Lower lobe of right lung (tissue), 2 donors: ENCODE measurements around the gene MAPK1IP1L. TPM values are rescaled to one million over a fixed set of nuclear protein-coding genes. Genes with fewer than 3 reads are reported as not detected.

Source experiments
- ATAC-seq, 2 donors: fragments of 200-7000 bp; cut with Tn5 transposase; one replicate each; pipeline ENCODE4 v1.9.1; 2020 to 2022; ENCODE audit warnings: mild to moderate bottlenecking in 2 of 2, moderate library complexity in 2 of 2
- DNase-seq: peaks from one replicate; pipeline ENCODE4 v3.0.0-alpha.2; 2020
- H3K27ac ChIP-seq: fragments of 200-600 bp; one replicate; pipeline ENCODE4 v1.8.0; 2022
- H3K27me3 ChIP-seq: fragments of 200-600 bp; one replicate; pipeline ENCODE4 v1.8.0; 2022; ENCODE audit warnings: low read depth
- H3K36me3 ChIP-seq: fragments of 200-600 bp; one replicate; pipeline ENCODE4 v1.8.0; 2022; ENCODE audit warnings: mild to moderate bottlenecking
- H3K4me1 ChIP-seq: fragments of 200-600 bp; one replicate; pipeline ENCODE4 v1.8.0; 2022
- H3K4me3 ChIP-seq: fragments of 200-600 bp; one replicate; pipeline ENCODE4 v1.8.0; 2022; ENCODE audit warnings: mild to moderate bottlenecking
- H3K9me3 ChIP-seq: fragments of 200-600 bp; one replicate; pipeline ENCODE4 v1.8.0; 2022
- CTCF ChIP-seq: fragments of 200-600 bp; IDR thresholded peaks from one replicate; pipeline ENCODE4 v1.8.0; 2022; ENCODE audit warnings: antibody characterized with exemption, mild to moderate bottlenecking
- intact Hi-C: fragments of 100-400 bp; cut with DNase I; formaldehyde crosslinking; loops from one replicate; pipeline ENCODE4 v1.11.0; 2022
- total RNA-seq: library from RNA; stranded (reverse); fragmentation: NEBNext Ultra II Directional; extraction: Animal tissue kit (Norgen Biotek cat#: 25700); gene quantifications from one replicate; pipeline ENCODE4 v1.2.1, GENCODE V29; 2021
- donor health status: DM: no; HTN: yes; CAD: no; lungs with severe emphysema.

MAPK1IP1L gene
- total RNA-seq, 1 donor from 2014 or later: 72.4 TPM

- no peak for TF ChIP-seq CTCF
- no peaks in the 10 kb centered on the region for H3K27me3 ChIP-seq
- no peak for ATAC-seq
- H3K4me1 ChIP-seq: no peaks in the 10 kb centered on the region
- intact Hi-C loops: no loop called here
- no peak overlapping the region for H3K27ac ChIP-seq
- peaks cover 43% of the 10 kb centered on the region for H3K36me3 ChIP-seq
- H3K4me3 ChIP-seq: no peak overlapping the region
- H3K9me3 ChIP-seq: no peaks in the 10 kb centered on the region
- DNase-seq: no peak
These were observed 12.7 kb upstream of the MAPK1IP1L start for GRCh38 chr14:55038708-55039107.

GRCh38 chr14:55043528-55043927 lies 7.9 kb upstream of the MAPK1IP1L start:
- H3K4me3 ChIP-seq: no peak overlapping the region
- intact Hi-C loops: no loop called here
- peaks cover 25% of the 10 kb centered on the region for H3K36me3 ChIP-seq
- ATAC-seq (no peak), DNase-seq (no peak)
- H3K27me3 ChIP-seq: no peaks in the 10 kb centered on the region
- H3K9me3 ChIP-seq: no peaks in the 10 kb centered on the region
- H3K4me1 ChIP-seq: no peaks in the 10 kb centered on the region
- TF ChIP-seq CTCF: no peak
- H3K27ac ChIP-seq: no peak overlapping the region

- Histone ChIP-seq H3K27me3 (no peaks in the 10 kb centered on the region), H3K36me3 (peaks cover 16% of the 10 kb centered on the region), H3K27ac (no peak overlapping the region), H3K4me3 (no peak overlapping the region), H3K9me3 (no peaks in the 10 kb centered on the region), H3K4me1 (no peaks in the 10 kb centered on the region)
- intact Hi-C loops: no loop called here
- DNase-seq: no peak
- TF ChIP-seq CTCF: no peak
- no peak for ATAC-seq
These were observed 6.4 kb upstream of the MAPK1IP1L start for GRCh38 chr14:55045087-55045486.

GRCh38 chr14:55047301-55048053 lies 4.0 kb upstream of the MAPK1IP1L start:
- H3K27me3 ChIP-seq: no peaks in the 10 kb centered on the region
- TF ChIP-seq CTCF: no peak
- intact Hi-C loops: no loop called here

GRCh38 chr14:55048900-55049436 lies 2.5 kb upstream of the MAPK1IP1L start:
- Histone ChIP-seq H3K36me3 (peaks cover 5% of the 10 kb centered on the region), H3K4me3 (no peak overlapping the region), H3K27ac (no peak overlapping the region), H3K27me3 (no peaks in the 10 kb centered on the region), H3K9me3 (no peaks in the 10 kb centered on the region), H3K4me1 (peaks cover 22% of the 10 kb centered on the region)
- no peak for ATAC-seq
- TF ChIP-seq CTCF: no peak
- no peak for DNase-seq
- intact Hi-C loops: no loop called here

More at GRCh38 chr14:55047301-55048053, 4.0 kb upstream of the MAPK1IP1L start:
- H3K36me3 ChIP-seq: peaks cover 16% of the 10 kb centered on the region
- no peak overlapping the region for H3K4me3 ChIP-seq
- no peaks in the 10 kb centered on the region for H3K9me3 ChIP-seq
- H3K27ac ChIP-seq: no peak overlapping the region
- peaks cover 7% of the 10 kb centered on the region for H3K4me1 ChIP-seq
- no peak for DNase-seq
- ATAC-seq: no peak
